IPS DF 6.9 (cell line): ENCODE measurements around the gene PPFIA4.

Experiments used
- DNase-seq: peaks from one replicate; pipeline ENCODE4 v3.0.0-alpha.2; 2013; ENCODE audit warnings: low read depth, low spot score
- H3K27ac ChIP-seq: one replicate; pipeline ENCODE4 v1.5.1; 2013; ENCODE audit warnings: low read length, control low read depth
- H3K27me3 ChIP-seq: 2 replicates; pipeline ENCODE4 v1.6.1; 2013; ENCODE audit warnings: mild to moderate bottlenecking, low read length; ENCODE audit not compliant: control insufficient read depth, insufficient read depth
- H3K36me3 ChIP-seq: 2 replicates; pipeline ENCODE4 v1.6.1; 2013; ENCODE audit warnings: low read length; ENCODE audit not compliant: control insufficient read depth, insufficient read depth
- H3K4me1 ChIP-seq: 2 replicates; pipeline ENCODE4 v1.6.1; 2013; ENCODE audit warnings: low read length; ENCODE audit not compliant: control insufficient read depth, insufficient read depth
- H3K4me3 ChIP-seq: 2 replicates; pipeline ENCODE4 v1.5.1; 2013; ENCODE audit warnings: mild to moderate bottlenecking, low read length
- H3K9me3 ChIP-seq: 2 replicates; pipeline ENCODE4 v1.6.1; 2013; ENCODE audit warnings: low read length, inconsistent platforms; ENCODE audit not compliant: control insufficient read depth, insufficient read depth
- WGBS: extraction: QIAGEN DNeasy Blood & Tissue Kit; methylation state at CpG from one replicate; pipeline ENCODE4 v1.1.7; 2013; ENCODE audit warnings: mixed read lengths, missing lambda C conversion rate; ENCODE audit not compliant: insufficient read length, insufficient coverage; 5-methylcytosine and 5-hydroxymethylcytosine counted together

The PPFIA4 gene

GRCh38 chr1:203090421-203091198 is 64.3 kb downstream of the PPFIA4 start:
- no peak for DNase-seq
- WGBS = 100% methylated on average over 1 of the region's 6 CpGs
- Histone ChIP-seq H3K9me3 (no peaks in the 10 kb centered on the region), H3K27me3 (no peaks in the 10 kb centered on the region), H3K27ac (no peak overlapping the region), H3K36me3 (no peaks in the 10 kb centered on the region), H3K4me3 (no peak overlapping the region), H3K4me1 (no peaks in the 10 kb centered on the region)

GRCh38 chr1:203091199-203091477 is 64.8 kb downstream of the PPFIA4 start:
- Histone ChIP-seq H3K9me3 (no peaks in the 10 kb centered on the region), H3K27me3 (no peaks in the 10 kb centered on the region), H3K4me3 (no peak overlapping the region), H3K4me1 (no peaks in the 10 kb centered on the region), H3K27ac (no peak overlapping the region), H3K36me3 (no peaks in the 10 kb centered on the region)
- WGBS = no CpG with 5 or more reads among the region's 4 CpGs
- no peak for DNase-seq

- H3K4me3 ChIP-seq = no peak overlapping the region
- H3K27ac ChIP-seq = no peak overlapping the region
- no peak for DNase-seq
- H3K27me3 ChIP-seq = no peaks in the 10 kb centered on the region
- H3K4me1 ChIP-seq = no peaks in the 10 kb centered on the region
- no CpG with 5 or more reads among the region's 6 CpGs for WGBS
- H3K36me3 ChIP-seq = no peaks in the 10 kb centered on the region
- H3K9me3 ChIP-seq = no peaks in the 10 kb centered on the region
Measured at GRCh38 chr1:203091761-203092330, 65.6 kb downstream of the PPFIA4 start.

DNA sequence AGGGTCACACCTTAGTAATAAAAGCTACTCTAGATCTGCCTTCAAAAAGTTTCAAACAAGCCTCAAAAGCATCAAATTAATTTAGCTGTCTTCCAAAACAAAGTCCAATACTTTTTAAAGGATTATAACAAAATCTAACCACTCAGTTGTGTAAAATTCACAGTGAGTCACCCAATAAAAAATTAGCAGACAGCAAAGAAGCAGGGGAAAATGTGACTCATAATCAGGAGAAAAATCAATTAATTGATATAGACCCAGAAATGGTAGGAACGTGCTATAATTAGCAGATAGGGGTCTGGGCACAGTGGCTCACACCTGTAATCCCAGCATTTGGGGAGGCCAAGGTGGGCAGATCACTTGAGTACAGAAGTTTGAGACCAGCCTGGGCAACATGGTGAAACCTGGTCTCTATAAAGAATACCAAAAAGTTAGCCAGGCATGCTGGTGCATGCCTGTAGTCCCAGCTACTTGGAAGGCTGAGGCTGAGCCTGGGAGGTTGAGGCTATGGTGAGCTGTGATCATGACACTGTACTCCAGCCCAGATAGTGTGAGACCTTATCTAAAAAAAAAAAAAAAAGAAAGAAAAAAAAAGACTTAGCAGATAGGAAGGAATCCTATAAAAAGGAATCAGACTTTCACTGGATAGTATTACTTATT is 67.6 kb downstream of the PPFIA4 start:
- no peak for DNase-seq
- H3K36me3 ChIP-seq = no peaks in the 10 kb centered on the region
- no peaks in the 10 kb centered on the region for H3K9me3 ChIP-seq
- H3K4me1 ChIP-seq = no peaks in the 10 kb centered on the region
- H3K27me3 ChIP-seq = no peaks in the 10 kb centered on the region
- no peak overlapping the region for H3K4me3 ChIP-seq
- no CpG with 5 or more reads among the region's 1 CpG for WGBS
- no peak overlapping the region for H3K27ac ChIP-seq

DNA sequence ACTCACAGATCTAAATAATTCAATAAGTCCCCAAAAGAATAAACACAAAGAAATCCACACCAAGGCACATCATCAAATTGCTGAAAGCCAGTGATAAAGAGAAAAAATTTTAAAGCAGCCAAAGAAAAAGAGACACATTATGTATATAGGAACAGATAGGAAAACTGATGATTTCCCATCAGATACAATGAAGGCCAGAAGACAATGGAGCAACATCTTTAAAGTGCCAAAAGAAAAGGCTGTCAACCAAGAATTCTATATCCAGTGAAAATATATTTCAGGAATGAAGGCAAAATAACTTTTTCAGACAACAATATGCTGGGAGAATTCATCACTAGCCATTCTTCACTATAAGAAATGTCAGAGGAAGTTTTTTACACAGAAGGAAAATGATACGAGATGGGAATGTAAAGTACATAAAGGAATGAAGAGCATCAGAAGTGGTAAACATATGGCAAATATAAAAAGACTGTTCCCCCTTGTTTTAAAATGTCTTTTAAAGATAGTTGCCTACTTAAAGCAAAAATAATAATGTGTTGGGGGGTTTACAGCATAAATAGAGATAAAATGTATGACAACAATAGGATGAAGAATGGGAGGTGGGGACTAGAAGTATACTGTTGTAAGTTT is 68.9 kb downstream of the PPFIA4 start:
- H3K4me1 ChIP-seq = no peaks in the 10 kb centered on the region
- no peaks in the 10 kb centered on the region for H3K9me3 ChIP-seq
- no peaks in the 10 kb centered on the region for H3K27me3 ChIP-seq
- no peak for DNase-seq
- H3K27ac ChIP-seq = no peak overlapping the region
- H3K36me3 ChIP-seq = no peaks in the 10 kb centered on the region
- WGBS = no CpG with 5 or more reads among the region's 1 CpG
- H3K4me3 ChIP-seq = no peak overlapping the region

DNA sequence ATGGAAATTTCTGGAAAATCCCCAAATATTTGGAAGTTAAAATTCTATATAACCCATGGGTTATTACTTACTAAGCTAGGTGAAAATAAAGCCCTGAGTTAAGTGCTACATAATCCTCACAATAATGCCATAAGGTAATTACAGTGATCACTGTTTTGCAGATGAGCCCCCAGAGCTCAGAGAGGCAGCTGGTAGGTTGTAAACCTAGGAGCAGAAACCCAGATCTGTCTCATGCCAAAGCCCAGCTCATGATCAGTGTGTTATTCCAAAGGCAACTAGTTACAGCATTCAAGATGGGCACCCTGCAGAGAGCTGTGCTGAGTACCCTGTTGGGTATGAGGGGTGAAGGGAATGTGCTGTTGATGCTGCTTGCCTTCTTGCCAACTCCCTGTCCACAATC is 70.3 kb downstream of the PPFIA4 start:
- no peaks in the 10 kb centered on the region for H3K36me3 ChIP-seq
- H3K4me1 ChIP-seq = no peaks in the 10 kb centered on the region

GRCh38 chr1:203097001-203097400 is 70.7 kb downstream of the PPFIA4 start:
- Histone ChIP-seq H3K27me3 (no peaks in the 10 kb centered on the region), H3K4me1 (no peaks in the 10 kb centered on the region), H3K4me3 (no peak overlapping the region), H3K27ac (no peak overlapping the region), H3K36me3 (no peaks in the 10 kb centered on the region), H3K9me3 (no peaks in the 10 kb centered on the region)
- no CpG with 5 or more reads among the region's 1 CpG for WGBS
- no peak for DNase-seq

More for the DNA sequence above, 70.3 kb downstream of the PPFIA4 start:
- no peak for DNase-seq
- Histone ChIP-seq H3K27me3 (no peaks in the 10 kb centered on the region), H3K27ac (no peak overlapping the region), H3K9me3 (no peaks in the 10 kb centered on the region), H3K4me3 (no peak overlapping the region)

- no peak overlapping the region for H3K4me3 ChIP-seq
- H3K27ac ChIP-seq = no peak overlapping the region
- DNase-seq = no peak
- no peaks in the 10 kb centered on the region for H3K9me3 ChIP-seq
- H3K36me3 ChIP-seq = no peaks in the 10 kb centered on the region
- H3K4me1 ChIP-seq = no peaks in the 10 kb centered on the region
- H3K27me3 ChIP-seq = no peaks in the 10 kb centered on the region
- no CpG with 5 or more reads among the region's 1 CpG for WGBS
Measured at GRCh38 chr1:203098445-203098844, 72.2 kb downstream of the PPFIA4 start.

DNA sequence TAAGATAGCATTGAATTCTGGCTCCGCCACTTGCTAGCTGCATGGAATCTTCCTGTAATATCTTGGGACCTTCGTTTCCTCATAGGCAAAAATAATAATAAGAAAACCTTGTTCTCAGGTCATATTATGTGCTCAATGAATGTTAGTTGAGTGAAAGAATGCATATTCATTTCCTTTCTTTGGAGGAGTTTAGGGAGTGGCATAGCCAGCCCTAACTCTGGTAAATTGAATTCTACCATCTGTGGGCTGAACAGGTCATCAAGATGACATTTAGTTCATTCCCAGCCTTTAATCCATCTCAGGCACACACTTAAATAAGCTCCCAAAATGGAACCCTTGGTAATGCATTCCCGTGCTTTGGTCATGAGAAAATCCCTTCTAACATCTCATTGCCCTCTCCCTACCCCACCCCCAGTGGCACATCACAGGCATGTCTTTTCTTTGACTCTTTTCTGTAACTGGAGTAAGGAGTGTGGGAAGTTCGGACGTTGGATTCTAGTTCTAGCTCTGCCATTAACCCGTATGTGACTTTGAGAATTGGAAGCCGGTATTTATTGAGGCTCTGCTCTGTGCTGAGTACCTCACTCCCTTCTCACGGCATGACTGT is 72.7 kb downstream of the PPFIA4 start:
- no peak overlapping the region for H3K4me3 ChIP-seq
- no peaks in the 10 kb centered on the region for H3K36me3 ChIP-seq
- no peaks in the 10 kb centered on the region for H3K4me1 ChIP-seq
- no peaks in the 10 kb centered on the region for H3K9me3 ChIP-seq
- DNase-seq = no peak
- no peaks in the 10 kb centered on the region for H3K27me3 ChIP-seq
- H3K27ac ChIP-seq = no peak overlapping the region
- WGBS = no CpG with 5 or more reads among the region's 8 CpGs

GRCh38 chr1:203099805-203100515 is 73.7 kb downstream of the PPFIA4 start:
- Histone ChIP-seq H3K27me3 (no peaks in the 10 kb centered on the region), H3K9me3 (no peaks in the 10 kb centered on the region), H3K4me1 (no peaks in the 10 kb centered on the region), H3K4me3 (no peak overlapping the region), H3K36me3 (no peaks in the 10 kb centered on the region), H3K27ac (no peak overlapping the region)
- no CpG with 5 or more reads among the region's 7 CpGs for WGBS
- DNase-seq = no peak
